NCI-H2196 (cell line): Measurements from ENCODE around the gene PCDHB6.
"Not testable (repeated sequence)": the region's sequence is repeated elsewhere in the genome, so short reads cannot be mapped to it uniquely, and the experiment has no call there.

ENCODE experiments used
- DNase-seq: peaks from one replicate; lab custom pipeline; 2025; ENCODE audit not compliant: unreplicated experiment; lab: John Stamatoyannopoulos, UW

Gene PCDHB6

GRCh38 chr5:141149812-141150211 is at the start of gene PCDHB6:
PCDHB6 (plus strand) TSS chr5:141150057; CDS start chr5:141150258, 201 bp downstream.
- no peak for DNase-seq

- peak; percentile 78 for DNase-seq
Observed at GRCh38 chr5:141100243-141100805, 49.5 kb upstream of the PCDHB6 start, which contains the start of gene PCDHB3. PCDHB3 (plus strand) TSS chr5:141100473; CDS start chr5:141100650, 177 bp downstream.

GRCh38 chr5:141101059-141101458 is 48.8 kb upstream of the PCDHB6 start:
- peak; percentile 7 for DNase-seq

GRCh38 chr5:141102070-141102469 is 47.8 kb upstream of the PCDHB6 start:
- not testable (repeated sequence) for DNase-seq

GRCh38 chr5:141102471-141102870 is 47.4 kb upstream of the PCDHB6 start:
- not testable (repeated sequence) for DNase-seq

- DNase-seq: no peak
Observed at GRCh38 chr5:141105350-141105749, 44.5 kb upstream of the PCDHB6 start.

GRCh38 chr5:141119250-141119649 is 30.6 kb upstream of the PCDHB6 start:
- no peak for DNase-seq

- DNase-seq: no peak
Observed at GRCh38 chr5:141121563-141121962, 28.3 kb upstream of the PCDHB6 start, which contains the start of gene PCDHB4. PCDHB4 (plus strand) TSS chr5:141121818; CDS start chr5:141121999, 181 bp downstream.

- no peak for DNase-seq
Observed at GRCh38 chr5:141121985-141122384, 27.9 kb upstream of the PCDHB6 start.

GRCh38 chr5:141123396-141124135 is 26.3 kb upstream of the PCDHB6 start:
- not testable (repeated sequence) for DNase-seq

- DNase-seq: no peak
Observed at GRCh38 chr5:141127305-141127704, 22.6 kb upstream of the PCDHB6 start.

GRCh38 chr5:141135030-141135717 is 14.7 kb upstream of the PCDHB6 start, which contains the start of gene PCDHB5:
PCDHB5 (plus strand) TSS chr5:141135206; CDS start chr5:141135435, 229 bp downstream.
- DNase-seq: no peak

GRCh38 chr5:141135718-141136266 is 14.1 kb upstream of the PCDHB6 start:
- DNase-seq: no peak

- not testable (repeated sequence) for DNase-seq
Observed at GRCh38 chr5:141137346-141137745, 12.5 kb upstream of the PCDHB6 start.

GRCh38 chr5:141150224-141150992 is 551 bp downstream of the PCDHB6 start:
- DNase-seq: no peak

GRCh38 chr5:141150993-141151325 is 1.1 kb downstream of the PCDHB6 start:
- no peak for DNase-seq

- DNase-seq: not testable (repeated sequence)
Observed at GRCh38 chr5:141151632-141152031, 1.8 kb downstream of the PCDHB6 start.

- not testable (repeated sequence) for DNase-seq
Observed at GRCh38 chr5:141152096-141152495, 2.2 kb downstream of the PCDHB6 start.

GRCh38 chr5:141155540-141156374 is 5.9 kb downstream of the PCDHB6 start:
- no peak for DNase-seq

GRCh38 chr5:141157356-141157755 is 7.5 kb downstream of the PCDHB6 start:
- not testable (repeated sequence) for DNase-seq
